NCI-H526 treated with DMSO at 0.1 percent for 48 hours (cell line): ENCODE measurements around the gene LRRC49.

Experiments
- DNase-seq: peaks from one replicate; lab custom pipeline; 2025; lab: John Stamatoyannopoulos, UW

LRRC49 gene

DNA sequence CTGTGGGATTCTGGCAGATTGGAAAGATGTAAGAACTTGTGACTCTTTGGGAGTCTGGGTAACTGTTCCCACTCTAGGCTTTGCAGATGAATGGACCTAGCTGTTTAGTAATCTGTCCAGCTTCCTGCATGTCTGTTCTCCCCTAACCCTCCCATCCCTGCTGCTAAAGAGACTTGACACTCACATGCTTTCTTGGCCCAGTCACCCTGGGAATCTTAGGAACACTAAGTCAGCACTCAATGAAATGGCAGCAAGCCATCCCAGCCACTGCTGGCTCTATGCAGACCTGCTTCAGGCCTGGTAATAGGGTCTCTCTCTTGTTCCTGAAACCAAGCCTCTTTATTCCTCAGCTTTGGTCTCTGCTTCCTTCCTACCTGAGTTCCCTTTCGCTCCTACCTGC is 158.9 kb downstream of the LRRC49 start:
- no peak for DNase-seq

DNA sequence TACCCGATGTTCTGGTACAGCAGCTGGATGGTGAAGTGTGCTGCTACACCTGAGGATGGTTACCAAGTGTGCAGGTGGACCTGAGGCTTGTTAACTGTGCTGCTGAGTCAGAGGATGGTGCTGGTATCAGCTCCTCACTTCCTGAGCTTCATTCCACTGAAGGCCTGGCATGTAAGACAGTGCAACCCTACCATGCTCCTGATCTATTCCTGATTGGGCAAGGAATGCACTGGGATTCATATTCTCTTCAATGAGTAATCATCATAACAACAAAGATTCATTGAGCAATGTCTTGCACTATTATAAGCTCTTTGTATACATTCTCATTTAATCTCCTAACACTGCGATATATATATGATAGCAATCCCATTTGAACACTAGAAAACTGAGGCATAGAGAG is 159.7 kb downstream of the LRRC49 start:
- DNase-seq, result no peak

- no peak for DNase-seq
Observed at GRCh38 chr15:71054286-71054952, 161.8 kb downstream of the LRRC49 start.

DNA sequence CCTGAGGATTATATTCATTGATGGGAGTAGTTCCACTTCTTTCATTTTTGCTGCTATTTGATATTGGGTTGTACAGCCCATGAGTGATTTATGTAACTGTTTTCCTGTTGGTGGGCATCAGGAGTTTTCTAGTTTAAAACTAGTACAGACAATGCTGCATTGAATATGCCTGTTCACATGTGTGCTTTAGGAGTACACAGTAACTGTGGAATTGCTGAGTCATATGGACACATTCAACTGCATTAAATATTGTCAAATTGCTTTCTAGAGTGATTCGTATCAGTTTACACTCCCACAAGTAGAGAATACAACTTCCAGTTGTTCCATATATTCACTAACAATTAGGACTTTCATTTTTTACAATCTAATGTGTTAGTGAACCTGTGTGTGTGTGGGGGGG is 162.8 kb downstream of the LRRC49 start:
- DNase-seq, result no peak

DNA sequence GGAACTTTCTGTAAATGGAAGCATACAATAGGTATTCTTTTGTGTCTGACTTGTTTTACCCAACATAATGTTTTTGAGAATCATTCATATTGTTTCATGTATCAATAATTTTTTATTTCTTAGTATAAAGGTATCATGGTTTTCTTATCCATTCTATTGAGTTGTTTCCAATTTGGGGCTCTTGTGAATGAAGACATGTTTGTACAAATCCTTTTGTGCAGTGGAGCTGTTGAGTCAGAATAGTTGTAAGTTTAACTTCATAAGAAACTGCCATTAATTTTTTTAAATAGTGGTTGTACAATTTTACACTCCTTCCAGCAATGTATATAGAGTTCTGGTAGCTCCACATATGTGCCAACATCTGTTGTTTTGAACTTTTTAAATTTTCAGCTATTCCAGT is 163.5 kb downstream of the LRRC49 start:
- DNase-seq, result no peak

- no peak for DNase-seq
Observed at GRCh38 chr15:71057143-71057542, 164.5 kb downstream of the LRRC49 start.

DNA sequence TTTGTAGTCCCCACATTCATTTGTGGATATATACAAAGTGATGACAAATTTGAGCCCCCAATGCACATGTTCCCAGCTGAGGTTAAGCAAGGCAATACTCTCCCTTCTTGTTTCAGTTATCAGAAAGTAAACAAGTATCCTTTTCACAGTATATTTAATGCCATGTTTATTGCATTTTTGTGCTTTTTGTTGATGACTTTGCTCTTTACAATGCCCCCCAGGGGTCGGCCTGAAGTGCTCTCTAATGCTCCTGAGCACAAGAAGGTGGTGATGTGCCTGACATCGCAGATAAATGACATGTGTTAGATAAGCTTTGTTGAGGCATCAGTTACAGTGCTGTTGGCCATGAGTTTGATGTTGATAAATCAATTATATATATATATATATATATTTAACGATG is 165.0 kb downstream of the LRRC49 start:
- no peak for DNase-seq

GRCh38 chr15:71060983-71061382 is 168.4 kb downstream of the LRRC49 start:
- no peak for DNase-seq

GRCh38 chr15:71066983-71067382 is 174.4 kb downstream of the LRRC49 start:
- DNase-seq, result no peak

- no peak for DNase-seq
Observed at GRCh38 chr15:71069693-71070092, 177.1 kb downstream of the LRRC49 start.

- no peak for DNase-seq
Observed at GRCh38 chr15:71071529-71071928, 178.9 kb downstream of the LRRC49 start.

- DNase-seq, result no peak
Observed at GRCh38 chr15:71072423-71072822, 179.8 kb downstream of the LRRC49 start.

DNA sequence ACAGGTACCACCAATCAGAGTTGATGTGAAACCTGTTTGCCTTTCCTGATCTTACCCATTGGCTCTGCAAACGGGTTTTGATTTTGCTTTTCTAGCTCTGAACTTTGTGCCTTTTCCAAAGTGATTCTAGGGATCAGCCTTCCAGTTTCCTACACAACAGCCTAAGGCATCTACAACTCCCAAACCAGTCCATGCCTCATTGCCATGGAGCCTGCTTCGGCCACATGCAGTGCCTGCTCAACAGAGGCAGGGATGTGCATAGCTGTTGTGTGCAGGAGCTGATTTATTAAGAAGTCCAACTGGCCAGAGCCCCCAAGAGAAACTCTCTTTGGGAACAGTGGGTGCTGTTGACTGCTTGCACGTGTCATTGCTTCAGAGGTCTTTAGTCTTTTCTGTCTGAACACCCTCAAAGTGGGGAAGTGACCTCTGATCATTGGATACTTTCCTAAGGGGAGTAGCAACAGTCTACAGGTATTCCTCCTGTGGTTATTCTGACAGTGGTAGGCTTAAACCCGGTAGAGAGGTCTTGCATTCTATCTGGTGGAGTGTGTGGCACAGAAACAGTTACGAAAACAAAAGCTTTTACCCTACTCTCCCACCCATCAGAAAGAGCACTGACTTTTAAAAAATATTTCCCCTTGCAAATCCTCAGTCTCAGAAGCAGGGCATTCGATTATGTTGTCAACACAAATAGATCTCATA is 186.0 kb downstream of the LRRC49 start:
- no peak for DNase-seq

GRCh38 chr15:71079208-71080044 is 186.8 kb downstream of the LRRC49 start:
- no peak for DNase-seq

- DNase-seq, result no peak
Observed at GRCh38 chr15:71080166-71080565, 187.5 kb downstream of the LRRC49 start.

- no peak for DNase-seq
Observed at GRCh38 chr15:71080705-71081104, 188.1 kb downstream of the LRRC49 start.

GRCh38 chr15:71082803-71083202 is 190.2 kb downstream of the LRRC49 start:
- no peak for DNase-seq

DNA sequence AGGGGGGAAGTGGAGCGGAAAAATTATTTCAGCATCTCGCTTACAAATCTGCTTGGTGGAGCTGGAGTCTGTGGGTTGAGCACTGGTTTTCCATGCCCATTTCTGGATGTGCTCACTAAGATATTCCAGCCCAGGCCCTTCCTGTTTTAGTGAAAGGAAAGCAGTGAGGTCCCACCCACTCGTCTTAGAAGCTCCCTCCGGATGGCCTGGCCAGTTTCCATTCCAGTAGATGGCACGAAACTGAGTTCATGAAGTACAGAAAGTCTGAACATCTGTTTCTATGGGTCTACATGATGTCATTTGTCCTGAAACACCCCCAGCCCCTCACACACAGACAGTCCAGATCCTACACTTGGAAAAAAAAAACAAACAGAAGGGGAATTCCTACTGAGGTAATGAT is 190.7 kb downstream of the LRRC49 start:
- no peak for DNase-seq

- DNase-seq, result no peak
Observed at GRCh38 chr15:71084264-71084663, 191.6 kb downstream of the LRRC49 start.

- no peak for DNase-seq
Observed at GRCh38 chr15:71085809-71086208, 193.2 kb downstream of the LRRC49 start.

DNA sequence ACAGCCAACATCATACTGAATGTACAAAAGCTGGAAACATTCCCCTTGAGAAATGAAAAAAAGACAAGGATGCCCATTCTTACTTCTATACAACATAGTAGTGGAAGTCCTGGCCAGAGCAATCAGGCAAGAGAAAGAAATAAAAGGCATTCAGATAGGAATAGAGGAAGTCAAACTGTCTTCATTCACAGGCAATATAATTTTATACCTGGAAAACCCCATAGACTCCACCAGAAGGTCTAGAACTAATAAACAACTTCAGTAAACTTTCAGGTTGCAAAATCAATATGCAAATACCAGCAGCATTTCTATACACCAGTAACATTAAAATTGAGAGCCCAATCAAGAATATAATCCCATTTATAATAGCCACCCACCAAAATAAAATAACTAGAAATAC is 195.5 kb downstream of the LRRC49 start:
- no peak for DNase-seq

- DNase-seq, result no peak
Observed at GRCh38 chr15:71088683-71089082, 196.1 kb downstream of the LRRC49 start.

- DNase-seq, result no peak
Observed at GRCh38 chr15:71089801-71090200, 197.2 kb downstream of the LRRC49 start.
